Activated naive CD8-positive, alpha-beta T cell treated with anti-CD3 and anti-CD28 coated beads, Interleukin-2, amount 50 U/mL, for 16 hours (primary cell): ENCODE results near the gene GNA12.
"Not testable (repeated sequence)": the region's sequence is repeated elsewhere in the genome, so short reads cannot be mapped to it uniquely, and the experiment has no call there.

Experiments used
- DNase-seq: peaks from one replicate; pipeline ENCODE4 v3.0.0-alpha.2; 2020; ENCODE audit warnings: low read depth, low spot score

The GNA12 gene

GRCh38 chr7:2864999-2865670 lies 21.0 kb upstream of the GNA12 start:
- peak; percentile 53 for DNase-seq

GRCh38 chr7:2864204-2864985 lies 20.3 kb upstream of the GNA12 start:
- no peak for DNase-seq

- DNase-seq = peak; percentile 15
These were observed 19.5 kb upstream of the GNA12 start for GRCh38 chr7:2863461-2864066.

DNA sequence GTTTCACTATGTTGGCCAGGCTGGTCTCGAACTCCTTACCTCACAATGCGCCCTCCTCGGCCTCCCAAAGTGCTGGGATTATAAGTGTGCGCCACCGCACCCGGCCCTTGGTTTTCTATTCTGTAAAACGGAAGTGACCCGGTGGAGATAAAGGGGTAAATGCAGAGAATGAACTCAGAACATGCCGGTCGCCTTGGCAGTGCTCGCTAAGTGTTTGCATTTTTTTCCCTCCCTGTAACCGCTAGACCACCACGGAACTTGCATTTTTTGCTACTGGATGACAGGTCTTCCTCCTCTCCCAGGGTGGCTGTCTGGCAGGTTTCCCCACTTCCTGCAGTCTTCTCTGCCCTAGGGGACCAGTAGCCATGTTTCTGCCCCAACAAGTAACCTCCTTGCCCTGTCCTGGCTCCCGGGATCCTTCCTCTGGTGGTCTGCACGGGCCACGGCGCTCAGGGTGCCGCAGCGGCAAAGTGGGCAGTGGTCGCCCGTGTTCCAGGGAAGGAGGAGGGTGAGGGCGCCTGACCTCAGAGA lies 18.8 kb upstream of the GNA12 start:
- no peak for DNase-seq

GRCh38 chr7:2861509-2861908 lies 17.4 kb upstream of the GNA12 start:
- no peak for DNase-seq

GRCh38 chr7:2860627-2861133 lies 16.6 kb upstream of the GNA12 start:
- no peak for DNase-seq

DNA sequence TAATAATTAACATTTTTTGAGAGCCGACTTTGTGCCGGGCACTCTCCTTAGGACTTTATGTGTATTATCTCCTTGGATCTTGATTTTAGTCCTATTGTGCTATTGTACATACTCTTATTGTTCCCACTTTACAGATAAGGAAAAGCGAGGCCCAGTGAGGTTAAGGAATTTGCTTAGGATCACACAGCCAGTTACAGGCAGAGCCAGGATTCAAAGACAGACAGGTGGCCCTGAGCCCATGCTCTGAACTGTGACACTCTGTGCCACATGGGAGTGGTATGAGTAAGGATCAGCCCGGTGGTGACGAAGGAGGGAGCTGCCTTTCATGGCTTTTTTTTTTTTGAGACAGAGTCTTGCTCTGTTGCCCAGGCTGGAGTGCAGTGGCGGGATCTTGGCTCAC lies 15.8 kb upstream of the GNA12 start:
- DNase-seq = no peak

DNA sequence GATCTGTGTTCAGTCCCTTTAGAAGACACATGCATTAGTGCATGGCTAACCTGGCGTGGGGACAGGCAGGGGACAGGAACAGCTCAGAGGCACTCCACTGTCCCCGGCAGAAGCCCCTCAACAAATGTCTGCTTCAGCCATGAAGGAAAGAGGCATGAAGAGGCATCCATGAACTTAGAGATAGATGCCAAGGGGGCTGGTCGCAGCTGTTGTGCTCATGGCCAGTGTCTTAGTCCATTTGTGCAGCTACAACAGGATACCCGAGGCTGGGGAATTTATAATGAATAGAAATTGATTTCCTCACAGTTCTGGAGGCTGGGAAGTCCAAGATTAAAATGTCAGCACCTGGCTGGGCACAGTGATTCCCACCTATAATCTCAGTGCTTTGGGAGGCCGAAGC lies 14.5 kb upstream of the GNA12 start:
- DNase-seq = no peak

DNA sequence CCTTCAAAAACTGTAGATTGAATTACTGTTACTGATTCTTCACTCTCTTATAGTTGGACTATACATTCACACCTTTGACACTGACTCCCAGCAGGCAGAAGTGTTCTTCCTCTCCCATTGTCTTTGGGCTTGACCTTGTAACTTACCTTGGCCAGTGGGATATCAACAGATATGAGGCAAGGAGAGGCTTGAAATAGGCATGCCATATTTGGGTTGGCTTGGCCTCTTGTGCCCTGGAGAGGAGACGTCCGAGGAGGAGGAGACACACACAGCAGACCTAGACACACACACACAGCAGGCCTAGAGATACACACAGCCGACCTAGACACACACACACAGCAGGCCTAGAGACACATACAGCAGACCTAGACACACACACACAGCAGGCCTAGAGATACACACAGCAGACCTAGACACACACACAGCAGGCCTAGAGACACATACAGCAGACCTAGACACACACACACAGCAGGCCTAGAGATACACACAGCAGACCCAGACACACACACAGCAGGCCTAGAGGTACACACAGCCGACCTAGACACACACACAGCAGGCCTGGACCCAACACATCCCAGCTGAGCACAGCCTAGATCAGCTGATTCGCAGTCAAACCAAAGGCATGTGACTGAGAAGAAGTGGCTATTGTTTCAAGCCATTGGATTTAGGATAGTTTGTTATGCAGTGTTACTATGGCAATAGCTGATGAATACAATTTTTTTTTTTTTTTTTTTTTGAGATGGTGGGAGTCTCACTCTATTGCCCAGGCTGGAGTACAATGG lies 12.5 kb upstream of the GNA12 start:
- no peak for DNase-seq

- DNase-seq = no peak
These were observed 11.3 kb upstream of the GNA12 start for GRCh38 chr7:2855386-2855785.

GRCh38 chr7:2853552-2853951 lies 9.4 kb upstream of the GNA12 start:
- not testable (repeated sequence) for DNase-seq

GRCh38 chr7:2853147-2853546 lies 9.0 kb upstream of the GNA12 start:
- DNase-seq = no peak

GRCh38 chr7:2851497-2851896 lies 7.4 kb upstream of the GNA12 start:
- DNase-seq = no peak

- no peak for DNase-seq
These were observed 6.0 kb upstream of the GNA12 start for GRCh38 chr7:2849941-2850766.

GRCh38 chr7:2845034-2845592 lies 1.0 kb upstream of the GNA12 start:
- no peak for DNase-seq

DNA sequence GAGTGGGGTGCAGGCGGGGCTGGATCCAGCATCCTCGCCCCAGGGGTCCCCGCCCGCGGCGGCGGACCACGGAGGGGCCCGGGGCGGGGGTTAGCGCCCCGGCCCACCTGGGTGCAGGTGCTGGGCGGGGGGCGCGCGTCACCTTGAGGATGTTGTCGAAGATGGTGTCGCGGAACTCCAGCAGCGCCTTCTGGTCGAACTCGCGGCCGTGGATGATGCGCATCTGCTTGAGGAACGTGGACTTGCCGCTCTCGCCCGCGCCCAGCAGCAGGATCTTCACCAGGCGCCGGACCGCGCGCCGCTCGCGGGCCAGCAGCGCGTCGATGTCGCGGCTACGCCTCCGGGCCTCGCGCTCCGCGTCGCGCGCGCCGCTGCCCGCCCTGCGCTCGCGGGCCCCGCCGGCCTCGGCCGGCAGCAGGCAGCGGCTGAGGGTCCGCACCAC lies 376 bp downstream of the GNA12 start:
- DNase-seq = no peak

DNA sequence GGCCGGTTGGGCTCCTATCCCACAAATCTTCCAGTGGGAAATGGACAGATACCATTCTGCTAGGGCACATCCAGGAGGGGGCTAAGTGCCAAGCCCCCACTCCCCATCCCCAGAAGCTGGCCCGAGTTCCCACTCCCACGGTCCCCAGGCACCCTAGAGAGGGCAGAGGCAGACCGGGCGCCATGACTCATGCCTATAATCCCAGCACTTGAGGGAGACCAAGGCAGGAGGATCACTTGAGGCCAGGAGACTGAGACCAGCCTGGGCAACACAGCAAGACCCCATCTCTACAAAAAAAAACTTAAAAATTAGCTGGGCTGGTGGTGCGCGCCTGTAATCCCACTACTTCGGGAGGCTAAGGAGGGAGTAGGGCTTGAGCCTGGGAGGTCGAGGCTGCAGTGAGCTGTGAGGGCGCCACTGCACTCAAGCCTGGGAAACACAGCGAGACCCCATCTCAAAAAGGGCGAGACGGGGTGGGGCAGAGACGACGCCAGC lies 870 bp downstream of the GNA12 start:
- no peak for DNase-seq

- DNase-seq = no peak
These were observed 2.2 kb downstream of the GNA12 start for GRCh38 chr7:2841907-2842306.

DNA sequence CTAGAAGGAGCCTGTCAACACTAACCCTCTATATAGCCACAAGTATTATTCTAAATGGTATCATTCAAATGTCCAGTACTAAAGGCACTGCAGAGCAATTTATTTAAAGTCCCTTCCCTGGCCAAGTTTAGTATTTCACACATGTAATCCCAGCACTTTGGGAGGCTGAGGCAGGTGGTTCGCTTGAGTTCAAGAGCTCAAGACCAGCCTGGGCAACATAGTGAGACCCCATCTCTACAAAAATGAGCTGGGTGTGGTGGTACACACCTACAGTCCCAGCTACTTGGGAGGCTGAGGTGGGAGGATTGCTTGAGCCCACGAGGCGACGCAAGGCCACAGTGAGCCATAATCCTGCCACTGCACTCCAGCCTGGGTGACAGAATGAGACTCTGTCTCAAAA lies 3.6 kb downstream of the GNA12 start:
- no peak for DNase-seq
